ENCODE measurements around the gene ABCB10. TPM values are rescaled to one million over a fixed set of nuclear protein-coding genes. Genes with fewer than 3 reads are reported as not detected.

ABCB10 gene
- total RNA-seq, 4 donors from 2014 or later = 10.5 to 15.2 (median 13.0) TPM

DNA sequence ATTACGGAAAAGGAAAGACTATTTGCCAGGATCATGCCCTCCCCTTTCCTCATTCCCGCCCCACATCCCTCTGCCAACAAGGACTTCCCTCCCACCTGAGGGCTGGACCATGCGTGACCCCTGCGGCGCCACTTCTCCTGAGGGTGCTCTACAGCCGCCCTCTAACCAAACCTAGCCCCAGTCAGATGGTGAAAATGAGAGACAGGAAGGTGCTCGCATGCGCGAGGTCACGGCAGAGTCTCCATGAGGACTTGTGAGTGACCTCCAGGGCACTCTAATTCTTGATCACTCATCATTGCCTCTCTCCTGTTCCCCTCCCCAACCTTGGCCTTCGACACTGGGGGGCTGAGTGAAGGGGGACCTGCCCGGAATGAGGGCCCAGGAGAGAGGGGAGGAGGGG lies 35.3 kb upstream of the ABCB10 start:
- peaks cover 34% of the 10 kb centered on the region for H3K36me3 ChIP-seq
- TF ChIP-seq POLR2AphosphoS5 (IDR thresholded peaks at IDR 0.05) (no peak), EP300 (IDR thresholded peaks at IDR 0.05) (no peak), POLR2A (IDR thresholded peaks at IDR 0.05) (no peak)
- TF ChIP-seq, protein P1, sequence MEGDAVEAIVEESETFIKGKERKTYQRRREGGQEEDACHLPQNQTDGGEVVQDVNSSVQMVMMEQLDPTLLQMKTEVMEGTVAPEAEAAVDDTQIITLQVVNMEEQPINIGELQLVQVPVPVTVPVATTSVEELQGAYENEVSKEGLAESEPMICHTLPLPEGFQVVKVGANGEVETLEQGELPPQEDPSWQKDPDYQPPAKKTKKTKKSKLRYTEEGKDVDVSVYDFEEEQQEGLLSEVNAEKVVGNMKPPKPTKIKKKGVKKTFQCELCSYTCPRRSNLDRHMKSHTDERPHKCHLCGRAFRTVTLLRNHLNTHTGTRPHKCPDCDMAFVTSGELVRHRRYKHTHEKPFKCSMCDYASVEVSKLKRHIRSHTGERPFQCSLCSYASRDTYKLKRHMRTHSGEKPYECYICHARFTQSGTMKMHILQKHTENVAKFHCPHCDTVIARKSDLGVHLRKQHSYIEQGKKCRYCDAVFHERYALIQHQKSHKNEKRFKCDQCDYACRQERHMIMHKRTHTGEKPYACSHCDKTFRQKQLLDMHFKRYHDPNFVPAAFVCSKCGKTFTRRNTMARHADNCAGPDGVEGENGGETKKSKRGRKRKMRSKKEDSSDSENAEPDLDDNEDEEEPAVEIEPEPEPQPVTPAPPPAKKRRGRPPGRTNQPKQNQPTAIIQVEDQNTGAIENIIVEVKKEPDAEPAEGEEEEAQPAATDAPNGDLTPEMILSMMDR (IDR thresholded peaks at IDR 0.05) = no peak
- H3K27ac ChIP-seq = no peak overlapping the region
- no peaks in the 10 kb centered on the region for H3K27me3 ChIP-seq
- no peak overlapping the region for H3K4me3 ChIP-seq
- WGBS = 94% methylated on average over 12 of the region's 12 CpGs
- no peaks in the 10 kb centered on the region for H3K9me3 ChIP-seq
- no peak for DNase-seq (ENCODE audit: low spot score in 2 of 2)
- peaks cover 12% of the 10 kb centered on the region for H3K4me1 ChIP-seq

DNA sequence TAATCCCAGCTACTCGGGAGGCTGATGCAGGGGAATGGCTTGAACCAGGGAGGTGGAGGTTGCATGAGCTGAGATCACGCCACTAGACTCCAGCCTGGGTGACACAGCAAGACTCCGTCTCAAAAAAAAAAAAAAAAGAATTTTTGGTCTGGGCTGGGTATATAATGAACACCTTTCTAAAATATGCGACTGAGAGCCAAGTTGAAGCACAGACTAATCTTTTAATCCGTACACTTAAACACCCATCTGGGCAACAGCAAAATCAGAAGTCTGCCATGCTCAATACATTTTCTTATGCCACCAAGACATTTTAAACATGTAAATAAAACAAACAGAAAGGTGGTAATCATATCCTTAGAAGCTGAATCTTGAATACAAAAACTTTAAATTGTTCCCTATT lies 31.6 kb upstream of the ABCB10 start:
- peaks cover 26% of the 10 kb centered on the region for H3K36me3 ChIP-seq
- 86% methylated on average over 5 of the region's 5 CpGs for WGBS
- no peak overlapping the region for H3K4me3 ChIP-seq
- TF ChIP-seq EP300 (IDR thresholded peaks at IDR 0.05) = no peak
- no peaks in the 10 kb centered on the region for H3K9me3 ChIP-seq
- no peaks in the 10 kb centered on the region for H3K4me1 ChIP-seq
- no peaks in the 10 kb centered on the region for H3K27me3 ChIP-seq
- DNase-seq (ENCODE audit: low spot score in 2 of 2) = no peak
- no peak overlapping the region for H3K27ac ChIP-seq

DNA sequence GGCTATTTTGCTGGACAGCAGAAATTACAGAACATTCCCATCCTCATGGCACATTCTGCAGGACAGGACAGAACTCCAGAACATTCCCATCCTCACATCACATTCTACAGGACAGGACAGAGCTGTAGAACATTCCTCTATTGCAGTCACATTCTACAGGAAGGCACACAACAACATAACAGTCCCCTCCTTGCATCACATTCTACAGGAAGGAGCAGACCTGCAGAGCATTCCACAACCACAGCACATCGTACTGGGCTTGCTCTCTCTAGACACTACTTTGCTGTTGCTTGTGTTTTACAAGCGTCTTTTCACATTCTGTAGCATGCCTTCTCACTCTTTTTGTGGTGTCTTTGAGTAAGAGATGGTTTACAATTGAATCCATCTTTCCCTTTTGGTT lies 26.8 kb upstream of the ABCB10 start:
- TF ChIP-seq POLR2A (IDR thresholded peaks at IDR 0.05) = no peak
- TF ChIP-seq POLR2AphosphoS5 (IDR thresholded peaks at IDR 0.05) = no peak
- TF ChIP-seq, protein P1 (IDR thresholded peaks at IDR 0.05) = no peak
- TF ChIP-seq EP300 (IDR thresholded peaks at IDR 0.05) = no peak
- H3K27ac ChIP-seq = no peak overlapping the region
- H3K27me3 ChIP-seq = no peaks in the 10 kb centered on the region
- no peak overlapping the region for H3K4me3 ChIP-seq
- H3K36me3 ChIP-seq = no peaks in the 10 kb centered on the region
- H3K4me1 ChIP-seq = peaks cover 4% of the 10 kb centered on the region
- 81% methylated on average over 2 of the region's 2 CpGs for WGBS
- no peaks in the 10 kb centered on the region for H3K9me3 ChIP-seq
- no peak for DNase-seq (ENCODE audit: low spot score in 2 of 2)

DNA sequence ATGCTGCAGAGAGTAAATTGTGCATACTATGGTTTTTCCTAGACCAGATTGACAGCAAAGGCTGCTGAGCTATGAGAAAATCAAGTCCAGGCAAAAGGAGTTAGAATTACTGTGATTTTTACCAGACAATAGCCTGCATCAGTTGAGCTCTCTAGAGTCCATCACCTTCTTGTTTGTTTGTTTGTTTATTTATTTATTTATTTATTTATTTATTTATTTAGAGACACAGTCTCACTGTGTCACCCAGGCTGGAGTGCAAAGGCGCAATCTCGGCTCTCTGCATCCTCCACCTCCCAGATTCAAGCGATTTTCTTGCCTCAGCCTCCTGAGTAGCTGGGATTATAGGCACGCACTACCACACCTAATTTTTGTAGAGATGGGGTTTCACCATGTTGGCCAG lies 24.2 kb upstream of the ABCB10 start:
- no peak for DNase-seq (ENCODE audit: low spot score in 2 of 2)
- Histone ChIP-seq H3K27ac (no peak overlapping the region), H3K36me3 (no peaks in the 10 kb centered on the region), H3K9me3 (no peaks in the 10 kb centered on the region), H3K4me1 (peaks cover 16% of the 10 kb centered on the region), H3K4me3 (no peak overlapping the region), H3K27me3 (no peaks in the 10 kb centered on the region)
- 92% methylated on average over 4 of the region's 4 CpGs for WGBS
- TF ChIP-seq POLR2A (IDR thresholded peaks at IDR 0.05) (no peak), POLR2AphosphoS5 (IDR thresholded peaks at IDR 0.05) (no peak), EP300 (IDR thresholded peaks at IDR 0.05) (no peak)
- TF ChIP-seq, protein P1 (IDR thresholded peaks at IDR 0.05) = no peak

DNA sequence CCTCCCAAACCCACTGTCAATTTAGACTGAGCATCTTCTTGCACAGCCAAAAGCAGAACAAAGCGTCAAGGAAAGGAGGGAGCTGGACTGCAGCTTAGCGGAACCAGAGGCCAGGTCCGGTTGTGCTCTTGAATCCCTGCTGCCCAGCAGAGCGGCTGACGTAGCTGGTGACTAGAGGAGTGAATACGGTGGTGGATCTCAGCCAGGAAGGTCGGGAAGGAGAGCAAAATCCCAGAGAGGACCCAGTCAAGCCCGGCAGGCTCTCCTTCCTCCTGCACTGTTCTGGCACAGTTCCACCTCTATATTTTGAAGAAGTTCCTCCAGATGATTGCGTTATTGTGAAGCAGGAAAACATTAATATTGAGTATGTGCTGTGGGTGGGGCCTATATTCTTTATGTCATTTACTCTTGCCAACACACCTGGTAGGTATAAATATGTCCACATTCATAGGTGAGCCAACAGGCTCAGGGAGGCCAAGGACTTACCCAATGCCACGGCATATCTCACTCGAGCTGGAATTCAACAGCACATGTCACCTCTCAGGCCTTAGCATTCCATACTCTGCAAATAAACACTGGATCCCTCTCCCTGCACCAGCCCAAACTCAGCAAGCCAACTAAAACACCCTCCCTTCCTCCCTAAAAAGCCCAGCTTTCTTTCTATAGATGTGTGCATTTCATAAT lies 23.6 kb upstream of the ABCB10 start:
- peaks cover 16% of the 10 kb centered on the region for H3K4me1 ChIP-seq
- TF ChIP-seq POLR2AphosphoS5 (IDR thresholded peaks at IDR 0.05) = no peak
- TF ChIP-seq, protein P1 (IDR thresholded peaks at IDR 0.05) = no peak
- TF ChIP-seq EP300 (IDR thresholded peaks at IDR 0.05) = no peak
- no peak for TF ChIP-seq POLR2A (IDR thresholded peaks at IDR 0.05)
- no peaks in the 10 kb centered on the region for H3K36me3 ChIP-seq
- no peaks in the 10 kb centered on the region for H3K9me3 ChIP-seq
- no peaks in the 10 kb centered on the region for H3K27me3 ChIP-seq
- DNase-seq (ENCODE audit: low spot score in 2 of 2) = no peak
- WGBS = 28% methylated on average over 11 of the region's 11 CpGs
- H3K27ac ChIP-seq = no peak overlapping the region
- H3K4me3 ChIP-seq = no peak overlapping the region

DNA sequence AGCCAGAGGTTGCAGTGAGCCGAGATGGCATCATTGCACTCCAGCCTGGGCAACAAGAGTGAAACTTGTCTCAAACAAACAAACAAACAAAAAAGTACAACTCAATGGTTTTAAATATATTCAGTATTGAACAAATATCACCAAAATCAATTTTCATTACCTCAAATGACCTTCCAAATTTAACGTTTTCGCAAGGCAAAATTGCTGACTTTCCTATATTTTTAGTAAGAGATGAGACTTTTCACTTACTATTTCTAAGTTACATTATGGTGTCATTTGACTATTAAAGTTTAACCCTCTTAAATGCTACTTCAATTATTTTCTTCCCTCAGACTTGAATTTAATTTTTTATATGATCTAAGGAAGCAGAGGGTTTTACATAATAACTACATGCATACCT lies 23.0 kb upstream of the ABCB10 start:
- Histone ChIP-seq H3K36me3 (no peaks in the 10 kb centered on the region), H3K27me3 (no peaks in the 10 kb centered on the region), H3K27ac (no peak overlapping the region), H3K9me3 (no peaks in the 10 kb centered on the region), H3K4me1 (peaks cover 16% of the 10 kb centered on the region), H3K4me3 (no peak overlapping the region)
- 84% methylated on average over 3 of the region's 3 CpGs for WGBS
- TF ChIP-seq, protein P1 (IDR thresholded peaks at IDR 0.05) = no peak
- no peak for TF ChIP-seq EP300 (IDR thresholded peaks at IDR 0.05)
- TF ChIP-seq POLR2A (IDR thresholded peaks at IDR 0.05) = no peak
- TF ChIP-seq POLR2AphosphoS5 (IDR thresholded peaks at IDR 0.05) = no peak
- DNase-seq (ENCODE audit: low spot score in 2 of 2) = no peak
